UCSD-AML1 (cell line): ENCODE data around the gene FYB2.

Experiments
- DNase-seq: peaks from one replicate; lab custom pipeline; 2025; ENCODE audit not compliant: unreplicated experiment; lab: John Stamatoyannopoulos, UW

FYB2 gene

GRCh38 chr1:56719171-56719570 lies 100.0 kb downstream of the FYB2 start:
- no peak for DNase-seq

GRCh38 chr1:56715156-56715555 lies 104.0 kb downstream of the FYB2 start:
- no peak for DNase-seq

GRCh38 chr1:56713112-56713511 lies 106.1 kb downstream of the FYB2 start:
- DNase-seq, result no peak

- no peak for DNase-seq
These were observed 107.1 kb downstream of the FYB2 start for GRCh38 chr1:56712150-56712549.

- no peak for DNase-seq
These were observed 108.6 kb downstream of the FYB2 start for GRCh38 chr1:56710646-56711045.

- no peak for DNase-seq
These were observed 109.2 kb downstream of the FYB2 start for GRCh38 chr1:56709995-56710394.

- no peak for DNase-seq
These were observed 109.8 kb downstream of the FYB2 start for GRCh38 chr1:56709269-56709880.

- no peak for DNase-seq
These were observed 111.8 kb downstream of the FYB2 start for GRCh38 chr1:56707379-56707778.

- DNase-seq, result no peak
These were observed 115.5 kb downstream of the FYB2 start for GRCh38 chr1:56703747-56704146.

- no peak for DNase-seq
These were observed 122.5 kb downstream of the FYB2 start for GRCh38 chr1:56696663-56697062.

GRCh38 chr1:56688522-56689026 lies 130.6 kb downstream of the FYB2 start:
- no peak for DNase-seq

- no peak for DNase-seq
These were observed 133.0 kb downstream of the FYB2 start for GRCh38 chr1:56686169-56686568.

GRCh38 chr1:56683569-56683968 lies 135.6 kb downstream of the FYB2 start:
- no peak for DNase-seq

GRCh38 chr1:56676571-56677035 lies 142.6 kb downstream of the FYB2 start:
- DNase-seq, result no peak

- no peak for DNase-seq
These were observed 143.4 kb downstream of the FYB2 start for GRCh38 chr1:56675763-56676162.

- DNase-seq, result no peak
These were observed 146.6 kb downstream of the FYB2 start for GRCh38 chr1:56672579-56672978.

- no peak for DNase-seq
These were observed 147.7 kb downstream of the FYB2 start for GRCh38 chr1:56671542-56671941.

GRCh38 chr1:56671085-56671484 lies 148.1 kb downstream of the FYB2 start:
- no peak for DNase-seq

GRCh38 chr1:56670350-56670749 lies 148.9 kb downstream of the FYB2 start:
- DNase-seq, result no peak
